ENCODE measurements around the gene NLN.
A peak's percentile ranks its signal among the peaks of the same experiment; 100 is the strongest.

NLN gene

GRCh38 chr5:65774346-65774745, 52.3 kb downstream of the NLN start:
- no peak for TF ChIP-seq ESRRG (CRISPR knock-in tag; IDR thresholded peaks at IDR 0.05)
- TF ChIP-seq CSDC2 (CRISPR knock-in tag; IDR thresholded peaks at IDR 0.05) = no peak
- TF ChIP-seq RARB (CRISPR knock-in tag; IDR thresholded peaks at IDR 0.05) = no peak
- no peak for TF ChIP-seq ZFP30 (CRISPR knock-in tag; IDR thresholded peaks at IDR 0.05)
- TF ChIP-seq BACH2 (CRISPR knock-in tag; IDR thresholded peaks at IDR 0.05; ENCODE audit: borderline replicate concordance) = no peak
- TF ChIP-seq ZFP3 (CRISPR knock-in tag; IDR thresholded peaks at IDR 0.05) = no peak
- TF ChIP-seq TOX (CRISPR knock-in tag; IDR thresholded peaks at IDR 0.05; ENCODE audit: borderline replicate concordance) = no peak
- no peak for TF ChIP-seq ZNF8 (CRISPR knock-in tag; IDR thresholded peaks at IDR 0.05)
- TF ChIP-seq ZNF70 (CRISPR knock-in tag; IDR thresholded peaks at IDR 0.05) = no peak
- TF ChIP-seq TCF4 (CRISPR knock-in tag; IDR thresholded peaks at IDR 0.05; ENCODE audit: borderline replicate concordance) = no peak
- TF ChIP-seq PPARA (CRISPR knock-in tag; IDR thresholded peaks at IDR 0.05; ENCODE audit: borderline replicate concordance) = no peak
- no peak for TF ChIP-seq ZC3H10 (CRISPR knock-in tag; IDR thresholded peaks at IDR 0.05)
- TF ChIP-seq ZNF565 (CRISPR knock-in tag; conservative IDR thresholded peaks at IDR 0.05; ENCODE audit: low read depth) = no peak
- TF ChIP-seq, protein P1, sequence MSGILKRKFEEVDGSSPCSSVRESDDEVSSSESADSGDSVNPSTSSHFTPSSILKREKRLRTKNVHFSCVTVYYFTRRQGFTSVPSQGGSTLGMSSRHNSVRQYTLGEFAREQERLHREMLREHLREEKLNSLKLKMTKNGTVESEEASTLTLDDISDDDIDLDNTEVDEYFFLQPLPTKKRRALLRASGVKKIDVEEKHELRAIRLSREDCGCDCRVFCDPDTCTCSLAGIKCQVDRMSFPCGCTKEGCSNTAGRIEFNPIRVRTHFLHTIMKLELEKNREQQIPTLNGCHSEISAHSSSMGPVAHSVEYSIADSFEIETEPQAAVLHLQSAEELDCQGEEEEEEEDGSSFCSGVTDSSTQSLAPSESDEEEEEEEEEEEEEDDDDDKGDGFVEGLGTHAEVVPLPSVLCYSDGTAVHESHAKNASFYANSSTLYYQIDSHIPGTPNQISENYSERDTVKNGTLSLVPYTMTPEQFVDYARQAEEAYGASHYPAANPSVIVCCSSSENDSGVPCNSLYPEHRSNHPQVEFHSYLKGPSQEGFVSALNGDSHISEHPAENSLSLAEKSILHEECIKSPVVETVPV (CRISPR knock-in tag; IDR thresholded peaks at IDR 0.05) = no peak
- no peak for TF ChIP-seq SNAI2 (CRISPR knock-in tag; IDR thresholded peaks at IDR 0.05)
- ATAC-seq = peak; percentile 70

- ATAC-seq = no peak
- TF ChIP-seq PATZ1 (CRISPR knock-in tag; IDR thresholded peaks at IDR 0.05; ENCODE audit: borderline replicate concordance) (no peak), GLIS3 (CRISPR knock-in tag; IDR thresholded peaks at IDR 0.05) (no peak), ZNF8 (CRISPR knock-in tag; IDR thresholded peaks at IDR 0.05) (no peak), TCF4 (CRISPR knock-in tag; IDR thresholded peaks at IDR 0.05; ENCODE audit: borderline replicate concordance) (no peak), ARNTL (CRISPR knock-in tag; IDR thresholded peaks at IDR 0.05; ENCODE audit: borderline replicate concordance, low read depth) (no peak), CSDC2 (CRISPR knock-in tag; IDR thresholded peaks at IDR 0.05) (no peak), SNAI2 (CRISPR knock-in tag; IDR thresholded peaks at IDR 0.05) (no peak), OSR1 (CRISPR knock-in tag; IDR thresholded peaks at IDR 0.05) (no peak), ZFP30 (CRISPR knock-in tag; IDR thresholded peaks at IDR 0.05) (no peak)
Measured at GRCh38 chr5:65775476-65775875, 53.5 kb downstream of the NLN start.

DNA sequence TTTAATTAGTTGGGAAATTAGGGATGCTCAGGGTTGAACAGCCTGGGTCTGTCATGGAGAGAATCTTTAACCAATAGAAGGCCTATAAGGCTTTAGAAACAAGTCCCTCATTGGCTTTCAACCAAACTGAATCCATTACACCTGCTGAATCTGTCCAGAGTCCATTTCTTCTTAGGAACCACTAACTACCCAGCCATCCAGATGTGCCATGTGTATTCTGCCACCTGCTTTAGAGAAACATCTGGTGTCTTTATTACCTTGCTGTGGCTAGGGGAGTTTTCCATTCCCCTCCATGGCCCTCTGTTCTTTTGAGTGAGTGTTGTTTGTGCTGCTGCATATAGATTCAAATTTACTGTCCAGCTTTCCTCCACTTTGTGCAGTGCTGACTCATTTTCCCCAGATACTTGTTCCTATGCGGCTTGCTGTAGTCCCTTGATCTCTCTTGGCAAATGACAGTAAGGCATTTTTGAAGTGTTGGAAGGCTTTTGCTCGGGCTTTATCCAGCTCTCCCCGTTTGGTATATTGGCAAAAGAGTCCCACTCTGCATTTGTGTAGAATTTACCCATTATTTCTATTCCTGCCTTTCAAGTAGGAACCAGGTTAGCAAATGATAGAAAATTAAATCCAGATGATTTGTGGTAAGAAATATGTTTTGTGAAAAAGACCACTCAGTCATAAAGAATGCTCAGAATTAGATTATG, 54.6 kb downstream of the NLN start:
- ATAC-seq = peak; percentile 67
- TF ChIP-seq CSDC2 (CRISPR knock-in tag; IDR thresholded peaks at IDR 0.05) = no peak
- 0 out of 2 replicates have a peak, but pooled peaks have one; percentile 35 for TF ChIP-seq ISL1 (CRISPR knock-in tag; IDR thresholded peaks at IDR 0.05)
- TF ChIP-seq, protein P1 (CRISPR knock-in tag; IDR thresholded peaks at IDR 0.05) = no peak
- no peak for TF ChIP-seq ZNF565 (CRISPR knock-in tag; conservative IDR thresholded peaks at IDR 0.05; ENCODE audit: low read depth)
- TF ChIP-seq ZFP3 (CRISPR knock-in tag; IDR thresholded peaks at IDR 0.05) = no peak
- TF ChIP-seq PPARA (CRISPR knock-in tag; IDR thresholded peaks at IDR 0.05; ENCODE audit: borderline replicate concordance) = no peak
- no peak for TF ChIP-seq ARNTL (CRISPR knock-in tag; IDR thresholded peaks at IDR 0.05; ENCODE audit: borderline replicate concordance, low read depth)

DNA sequence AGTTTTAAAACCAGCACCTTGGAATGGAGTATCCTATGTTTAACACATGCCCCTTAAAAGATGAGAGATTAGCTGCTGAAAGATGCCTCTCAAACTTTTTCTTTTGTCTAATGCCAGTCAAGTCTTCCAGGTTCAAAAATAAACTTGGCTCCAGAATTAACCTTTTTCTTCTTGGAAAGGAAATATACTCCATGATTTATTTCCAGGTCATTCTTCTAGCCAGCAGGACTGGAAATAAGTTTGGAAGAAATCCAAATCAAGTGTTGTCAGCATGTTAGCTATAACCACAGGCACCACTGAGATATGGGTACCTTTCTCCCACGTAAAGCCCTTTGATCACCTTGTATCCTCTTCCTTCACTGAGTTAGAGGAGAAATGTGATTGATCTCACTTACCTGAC, 56.1 kb downstream of the NLN start:
- TF ChIP-seq TSHZ2 (CRISPR knock-in tag; IDR thresholded peaks at IDR 0.05) (no peak), CSDC2 (CRISPR knock-in tag; IDR thresholded peaks at IDR 0.05) (no peak), ESRRG (CRISPR knock-in tag; IDR thresholded peaks at IDR 0.05) (no peak), ZFP3 (CRISPR knock-in tag; IDR thresholded peaks at IDR 0.05) (no peak), ZNF70 (CRISPR knock-in tag; IDR thresholded peaks at IDR 0.05) (no peak), TCF4 (CRISPR knock-in tag; IDR thresholded peaks at IDR 0.05; ENCODE audit: borderline replicate concordance) (no peak), RARB (CRISPR knock-in tag; IDR thresholded peaks at IDR 0.05) (no peak), ZNF8 (CRISPR knock-in tag; IDR thresholded peaks at IDR 0.05) (no peak), ISL1 (CRISPR knock-in tag; IDR thresholded peaks at IDR 0.05) (no peak)
- TF ChIP-seq, protein P1 (CRISPR knock-in tag; IDR thresholded peaks at IDR 0.05) = no peak
- TF ChIP-seq, protein P2, sequence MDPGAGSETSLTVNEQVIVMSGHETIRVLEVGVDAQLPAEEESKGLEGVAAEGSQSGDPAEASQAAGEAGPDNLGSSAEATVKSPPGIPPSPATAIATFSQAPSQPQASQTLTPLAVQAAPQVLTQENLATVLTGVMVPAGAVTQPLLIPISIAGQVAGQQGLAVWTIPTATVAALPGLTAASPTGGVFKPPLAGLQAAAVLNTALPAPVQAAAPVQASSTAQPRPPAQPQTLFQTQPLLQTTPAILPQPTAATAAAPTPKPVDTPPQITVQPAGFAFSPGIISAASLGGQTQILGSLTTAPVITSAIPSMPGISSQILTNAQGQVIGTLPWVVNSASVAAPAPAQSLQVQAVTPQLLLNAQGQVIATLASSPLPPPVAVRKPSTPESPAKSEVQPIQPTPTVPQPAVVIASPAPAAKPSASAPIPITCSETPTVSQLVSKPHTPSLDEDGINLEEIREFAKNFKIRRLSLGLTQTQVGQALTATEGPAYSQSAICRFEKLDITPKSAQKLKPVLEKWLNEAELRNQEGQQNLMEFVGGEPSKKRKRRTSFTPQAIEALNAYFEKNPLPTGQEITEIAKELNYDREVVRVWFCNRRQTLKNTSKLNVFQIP (CRISPR knock-in tag; IDR thresholded peaks at IDR 0.05; ENCODE audit: borderline replicate concordance, low read depth) = no peak
- ATAC-seq = no peak
